Measurements from ENCODE around the gene PAPOLB. TPM values are rescaled to one million over a fixed set of nuclear protein-coding genes. Genes with fewer than 3 reads are reported as not detected.

Gene PAPOLB
- total RNA-seq, 1 experiment from 2014 or later = 0.13 TPM

GRCh38 chr7:4871056-4871680, 9.3 kb upstream of the PAPOLB start:
- peaks cover 0 to 1% (median 0%) of the 10 kb centered on the region in 3 experiments; a peak in 2 of 7 replicates for H3K36me3 Mint-ChIP-seq (ENCODE audit: insufficient read depth in 1 of 3, low read depth in 3 of 3)
- no peak for DNase-seq
- Histone ChIP-seq H3K27me3 (ENCODE audit: insufficient read depth, low read length) (no peaks in the 10 kb centered on the region), H3K56ac (ENCODE audit: insufficient read length, low read depth, low read length) (no peak overlapping the region), H3K4me1 (ENCODE audit: insufficient read depth, low read length) (no peaks in the 10 kb centered on the region), H3K4ac (ENCODE audit: low read depth, low read length) (no peak overlapping the region), H3K79me1 (ENCODE audit: insufficient read depth, low read depth, low read length, poor library complexity, severe bottlenecking) (no peaks in the 10 kb centered on the region), H3K14ac (ENCODE audit: insufficient read depth, low read length) (peak overlapping the region; percentile 39; the same call in 1 of the 2 replicates), H4K5ac (ENCODE audit: insufficient read length, low read depth, low read length) (no peak overlapping the region), H3K23ac (ENCODE audit: insufficient read length, low read depth, low read length) (no peak overlapping the region), H3K79me2 (ENCODE audit: insufficient read depth, low read length) (no peaks in the 10 kb centered on the region), H2BK15ac (ENCODE audit: low read depth, low read length) (no peak overlapping the region), H2AFZ (ENCODE audit: low read length) (no peak overlapping the region), H3T11ph (ENCODE audit: low read length) (no peak overlapping the region), H3K23me2 (ENCODE audit: insufficient read length, low read depth, low read length, poor library complexity, severe bottlenecking) (no peaks in the 10 kb centered on the region), H2BK12ac (ENCODE audit: insufficient read length, low read depth, low read length) (no peak overlapping the region), H2BK120ac (ENCODE audit: low read depth, low read length, poor library complexity, severe bottlenecking) (no peak overlapping the region), H4K20me1 (ENCODE audit: control insufficient read depth, insufficient read depth, insufficient read length) (no peaks in the 10 kb centered on the region), H3K27ac (ENCODE audit: insufficient read length, low read depth, low read length) (no peak overlapping the region), H3K9me3 (ENCODE audit: control insufficient read depth, low read depth, low read length) (no peaks in the 10 kb centered on the region), H4K91ac (ENCODE audit: insufficient read length, low read depth, low read length) (no peak overlapping the region), H2BK20ac (ENCODE audit: low read depth, low read length, poor library complexity, severe bottlenecking) (no peak overlapping the region), H3K4me2 (ENCODE audit: insufficient read depth, insufficient read length, low read length) (no peak overlapping the region), H3K9ac (ENCODE audit: extremely low read depth, insufficient read length, low read length) (no peak overlapping the region), H4K8ac (replicated peaks; ENCODE audit: insufficient read length, low read depth, low read length) (no peak overlapping the region), H2BK5ac (ENCODE audit: insufficient read length, low read length) (no peak overlapping the region), H2AK5ac (ENCODE audit: insufficient read length, low read length) (no peak overlapping the region), H3K18ac (ENCODE audit: insufficient read length, low read depth, low read length) (no peak overlapping the region)
- H3K27ac Mint-ChIP-seq = no peak overlapping the region
- H3K4me1 Mint-ChIP-seq = peaks cover 9 to 20% of the 10 kb centered on the region in 2 experiments
- WGBS (ENCODE audit: extremely low coverage, insufficient read length, low lambda C conversion rate) = no CpG with 5 or more reads among the region's 23 CpGs
- H3K4me3 Mint-ChIP-seq = no peak overlapping the region
- H3K27me3 Mint-ChIP-seq (ENCODE audit: low read depth) = no peaks in the 10 kb centered on the region
- peaks cover 2% of the 10 kb centered on the region in 2 experiments; a peak in 1 of 5 replicates for H3K9me3 Mint-ChIP-seq
- no peak for TF ChIP-seq CTCF (conservative IDR thresholded peaks at IDR 0.05)

Measured in H9 (cell line).